Neural crest cell (in vitro differentiated cells): ENCODE results near the gene AKR1C8. TPM values are rescaled to one million over a fixed set of nuclear protein-coding genes. Genes with fewer than 3 reads are reported as not detected.
"Not testable (repeated sequence)": the region's sequence is repeated elsewhere in the genome, so short reads cannot be mapped to it uniquely, and the experiment has no call there.

ENCODE experiments used
- DNase-seq: peaks from one replicate; pipeline ENCODE4 v3.0.0; 2021; ENCODE audit warnings: low read depth, mixed read lengths, low spot score
- H3K27ac Mint-ChIP-seq: one replicate; pipeline ENCODE4 v1.8.0; 2021; ENCODE audit warnings: mild to moderate bottlenecking, mixed read lengths; ENCODE audit not compliant: unreplicated experiment
- H3K27me3 Mint-ChIP-seq: 2 replicates; pipeline ENCODE4 v1.8.0; 2021; ENCODE audit warnings: low read depth, mild to moderate bottlenecking, mixed read lengths
- H3K36me3 Mint-ChIP-seq: 2 replicates; pipeline ENCODE4 v1.8.0; 2021; ENCODE audit warnings: low read depth, mild to moderate bottlenecking, mixed read lengths
- H3K4me1 Mint-ChIP-seq: 2 replicates; pipeline ENCODE4 v1.8.0; 2021; ENCODE audit warnings: mixed read lengths
- H3K4me3 Mint-ChIP-seq: one replicate; pipeline ENCODE4 v1.8.0; 2021; ENCODE audit warnings: mild to moderate bottlenecking, mixed read lengths
- H3K9me3 Mint-ChIP-seq: 2 replicates; pipeline ENCODE4 v1.8.0; 2021; ENCODE audit warnings: mixed read lengths
- CTCF ChIP-seq: fragments of 200-600 bp; sonication (generic); conservative IDR thresholded peaks from 2 replicates; pipeline ENCODE4 v1.5.0; 2021; ENCODE audit warnings: antibody characterized with exemption, mild to moderate bottlenecking
- total RNA-seq: library from RNA; stranded (reverse); gene quantifications from 2 replicates; pipeline ENCODE4 v1.2.1, GENCODE V29; 2021

AKR1C8 gene
- total RNA-seq, 1 donor from 2014 or later: not detected

DNA sequence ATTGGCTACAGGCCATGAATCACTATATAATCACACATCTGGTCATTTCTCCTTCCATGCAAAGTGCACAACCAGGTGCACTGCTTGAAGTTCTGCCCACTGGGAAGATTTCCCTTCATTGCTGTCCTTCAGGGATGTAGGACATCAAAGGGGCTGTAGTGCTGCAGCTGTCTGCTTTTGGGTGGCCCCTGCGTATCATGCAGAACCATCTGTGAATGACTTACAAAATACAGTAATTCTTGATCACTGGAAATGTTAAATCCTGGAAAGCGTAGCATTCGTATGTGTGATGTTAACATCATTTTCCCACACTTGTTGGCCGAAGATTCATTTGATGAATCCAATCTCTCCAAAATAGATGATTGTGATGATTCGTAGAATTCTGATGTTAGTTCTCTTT, 68.3 kb downstream of the AKR1C8 start:
- Mint-ChIP-seq H3K4me1 (no peaks in the 10 kb centered on the region), H3K9me3 (peaks cover 10% of the 10 kb centered on the region), H3K4me3 (no peak overlapping the region), H3K27me3 (no peaks in the 10 kb centered on the region), H3K36me3 (peaks cover 2% of the 10 kb centered on the region), H3K27ac (no peak overlapping the region)
- TF ChIP-seq CTCF: no peak
- DNase-seq: no peak

GRCh38 chr10:5109861-5110260, 75.1 kb downstream of the AKR1C8 start:
- DNase-seq, H3K36me3 Mint-ChIP-seq, H3K27ac Mint-ChIP-seq, H3K27me3 Mint-ChIP-seq, H3K4me3 Mint-ChIP-seq, H3K9me3 Mint-ChIP-seq, H3K4me1 Mint-ChIP-seq: not testable (repeated sequence)

DNA sequence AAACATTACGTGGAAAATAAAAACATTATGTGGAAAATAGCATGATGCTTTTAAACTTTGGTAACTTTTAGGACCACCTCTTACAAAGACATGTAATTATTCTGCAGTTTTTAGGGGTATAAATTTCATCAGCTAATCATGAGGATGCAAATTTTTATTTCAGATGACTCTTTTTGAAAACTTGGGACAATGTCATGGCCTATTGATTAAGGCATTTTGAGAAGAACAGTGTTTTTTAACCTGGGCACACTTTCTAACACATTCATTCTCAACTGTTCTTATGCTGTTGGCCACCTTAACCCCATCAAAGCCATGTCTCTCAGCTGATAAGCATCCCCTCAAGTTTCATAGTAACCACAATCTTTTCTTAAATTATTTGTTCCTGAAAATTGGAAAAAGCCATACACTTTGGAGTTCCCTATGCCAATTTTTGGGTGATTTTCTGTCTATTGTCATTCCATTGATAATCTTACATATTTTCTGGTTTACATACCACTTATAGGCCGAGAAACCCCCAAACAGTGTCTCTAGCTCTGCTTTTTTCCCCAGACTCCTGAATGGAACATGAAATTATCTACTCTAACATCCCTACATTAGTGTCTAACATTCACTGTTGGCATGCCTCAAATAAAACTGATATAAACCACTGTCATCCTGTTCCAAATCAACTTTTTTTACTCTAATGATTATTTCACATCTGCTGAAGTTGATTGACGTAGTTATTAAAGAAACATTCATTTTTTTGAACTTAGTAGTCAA, 76.1 kb downstream of the AKR1C8 start:
- peaks cover 5% of the 10 kb centered on the region for H3K9me3 Mint-ChIP-seq
- no peak for TF ChIP-seq CTCF
- no peaks in the 10 kb centered on the region for H3K4me1 Mint-ChIP-seq
- H3K4me3 Mint-ChIP-seq: no peak overlapping the region
- no peak for DNase-seq
- no peaks in the 10 kb centered on the region for H3K36me3 Mint-ChIP-seq
- H3K27me3 Mint-ChIP-seq: no peaks in the 10 kb centered on the region
- no peak overlapping the region for H3K27ac Mint-ChIP-seq

DNA sequence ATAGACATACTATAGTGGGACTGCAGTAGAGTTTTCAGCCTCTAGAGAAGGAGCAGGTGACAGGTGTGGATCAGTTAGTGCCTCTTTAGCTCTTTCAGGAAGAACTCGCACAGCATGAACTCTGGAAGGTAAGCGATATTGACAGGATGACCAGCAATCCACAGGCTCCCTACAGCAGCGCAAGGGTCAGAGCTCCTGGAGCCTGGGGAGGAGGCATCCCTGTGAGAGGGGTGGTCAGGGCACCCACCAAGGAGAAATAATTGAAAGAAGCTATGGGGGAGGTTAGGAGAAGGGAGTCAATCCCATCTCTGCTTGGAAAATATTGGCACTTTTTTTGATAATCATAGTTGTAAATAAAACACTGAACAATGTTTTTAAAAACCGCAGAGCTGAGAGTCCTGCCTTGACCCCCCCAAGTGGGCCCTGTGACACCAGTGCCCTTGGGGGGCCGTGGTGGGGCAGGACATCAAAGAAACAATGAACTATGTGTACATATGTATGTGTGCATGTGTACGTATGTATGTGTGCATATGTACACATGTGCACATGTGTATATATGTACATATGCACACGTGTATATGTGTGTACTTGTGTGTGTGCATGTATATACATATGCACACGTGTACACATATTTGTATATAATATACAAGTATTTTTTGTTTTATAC, 77.0 kb downstream of the AKR1C8 start:
- Mint-ChIP-seq H3K27me3 (no peaks in the 10 kb centered on the region), H3K27ac (no peak overlapping the region), H3K36me3 (no peaks in the 10 kb centered on the region), H3K9me3 (peaks cover 5% of the 10 kb centered on the region), H3K4me3 (no peak overlapping the region), H3K4me1 (no peaks in the 10 kb centered on the region)
- DNase-seq: no peak
- TF ChIP-seq CTCF: no peak

- H3K27me3 Mint-ChIP-seq: no peaks in the 10 kb centered on the region
- peaks cover 5% of the 10 kb centered on the region for H3K9me3 Mint-ChIP-seq
- no peak overlapping the region for H3K27ac Mint-ChIP-seq
- no peaks in the 10 kb centered on the region for H3K4me1 Mint-ChIP-seq
- no peak for TF ChIP-seq CTCF
- no peak overlapping the region for H3K4me3 Mint-ChIP-seq
- no peak for DNase-seq
- no peaks in the 10 kb centered on the region for H3K36me3 Mint-ChIP-seq
These were observed 78.4 kb downstream of the AKR1C8 start for GRCh38 chr10:5106553-5106952.

- Mint-ChIP-seq H3K9me3 (peaks cover 5% of the 10 kb centered on the region), H3K4me1 (no peaks in the 10 kb centered on the region), H3K36me3 (no peaks in the 10 kb centered on the region), H3K4me3 (no peak overlapping the region), H3K27me3 (no peaks in the 10 kb centered on the region), H3K27ac (no peak overlapping the region)
- DNase-seq: no peak
- TF ChIP-seq CTCF: no peak
These were observed 79.3 kb downstream of the AKR1C8 start for GRCh38 chr10:5105626-5106025.
